ENCODE data around the gene RCAN1.

DNA sequence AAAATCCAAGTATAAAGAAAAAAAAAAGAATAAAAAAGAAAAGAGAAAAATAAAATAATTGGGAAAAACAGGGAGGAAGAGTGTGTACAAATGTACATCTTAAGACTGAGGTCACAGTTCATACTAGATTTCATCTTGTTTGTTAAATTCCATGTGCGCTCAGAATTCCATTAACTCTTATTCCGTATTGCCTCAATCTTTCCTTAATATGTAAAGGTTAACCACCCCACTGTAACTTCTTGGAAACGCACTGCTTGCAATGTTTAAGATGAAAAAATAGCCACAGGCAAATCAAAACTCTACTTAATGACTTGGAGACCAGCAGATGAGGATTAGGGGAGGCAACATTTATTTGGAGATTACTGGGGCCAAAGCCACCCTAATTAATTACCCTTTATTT is 79.0 kb downstream of the RCAN1 start:
- TF ChIP-seq, protein P1, sequence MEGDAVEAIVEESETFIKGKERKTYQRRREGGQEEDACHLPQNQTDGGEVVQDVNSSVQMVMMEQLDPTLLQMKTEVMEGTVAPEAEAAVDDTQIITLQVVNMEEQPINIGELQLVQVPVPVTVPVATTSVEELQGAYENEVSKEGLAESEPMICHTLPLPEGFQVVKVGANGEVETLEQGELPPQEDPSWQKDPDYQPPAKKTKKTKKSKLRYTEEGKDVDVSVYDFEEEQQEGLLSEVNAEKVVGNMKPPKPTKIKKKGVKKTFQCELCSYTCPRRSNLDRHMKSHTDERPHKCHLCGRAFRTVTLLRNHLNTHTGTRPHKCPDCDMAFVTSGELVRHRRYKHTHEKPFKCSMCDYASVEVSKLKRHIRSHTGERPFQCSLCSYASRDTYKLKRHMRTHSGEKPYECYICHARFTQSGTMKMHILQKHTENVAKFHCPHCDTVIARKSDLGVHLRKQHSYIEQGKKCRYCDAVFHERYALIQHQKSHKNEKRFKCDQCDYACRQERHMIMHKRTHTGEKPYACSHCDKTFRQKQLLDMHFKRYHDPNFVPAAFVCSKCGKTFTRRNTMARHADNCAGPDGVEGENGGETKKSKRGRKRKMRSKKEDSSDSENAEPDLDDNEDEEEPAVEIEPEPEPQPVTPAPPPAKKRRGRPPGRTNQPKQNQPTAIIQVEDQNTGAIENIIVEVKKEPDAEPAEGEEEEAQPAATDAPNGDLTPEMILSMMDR (IDR thresholded peaks at IDR 0.05; ENCODE audit: low read depth, low read length, poor library complexity, severe bottlenecking) = no peak
- TF ChIP-seq EZH2phosphoT487 (IDR thresholded peaks at IDR 0.05; ENCODE audit: borderline replicate concordance, low read length) = no peak
